Panc1 (cell line): Measurements from ENCODE around the gene CHSY1. TPM values are rescaled to one million over a fixed set of nuclear protein-coding genes. Genes with fewer than 3 reads are reported as not detected.

Experiments used
- ATAC-seq: fragments of 200-7000 bp; cut with Tn5 transposase; 2 replicates; pipeline ENCODE4 v1.9.1; 2020; ENCODE audit warnings: mild to moderate bottlenecking, moderate library complexity
- BruUV-seq: library from RNA; stranded (reverse); fragments of 400-500 nt; replicated peaks from 2 replicates; lab custom pipeline; 2021; lab: Mats Ljungman, UMichigan
- CTCF ChIA-PET: fragments of 300-600 bp; sonication (Branson Sonifier 250); formaldehyde crosslinking; loops from one replicate; lab custom pipeline; 2022; ENCODE audit warnings: antibody characterized with exemption; lab: Charles Lee
- POLR2A ChIA-PET: fragments of 300-600 bp; sonication (Branson Sonifier 250); formaldehyde crosslinking; loops from one replicate; lab custom pipeline; 2022; ENCODE audit warnings: antibody characterized with exemption; lab: Charles Lee
- DNase-seq: peaks from one replicate; pipeline ENCODE4 v3.0.0-alpha.2; 2010; ENCODE audit warnings: low read depth, low spot score
- H3K27ac ChIP-seq: 2 replicates; pipeline ENCODE4 v1.5.1; 2011; ENCODE audit warnings: mild to moderate bottlenecking, low read length, inconsistent platforms
- H3K27me3 ChIP-seq: fragments of 200-500 bp; sonication (Bioruptor generic); 2 replicates; pipeline ENCODE4 v1.6.0; 2014; ENCODE audit warnings: low read length, inconsistent platforms; ENCODE audit not compliant: control insufficient read depth, insufficient read depth
- H3K36me3 ChIP-seq: fragments of 200-500 bp; sonication (Bioruptor generic); 2 replicates; pipeline ENCODE4 v1.5.1; 2014; ENCODE audit warnings: inconsistent platforms, mild to moderate bottlenecking, low read length, moderate library complexity; ENCODE audit not compliant: control insufficient read depth, insufficient read depth
- H3K4me1 ChIP-seq: 2 replicates; pipeline ENCODE4 v1.5.1; 2011; ENCODE audit warnings: inconsistent platforms, mild to moderate bottlenecking, low read length, moderate library complexity; ENCODE audit not compliant: control insufficient read depth, insufficient read depth
- H3K4me3 ChIP-seq, 2 experiments: 2 replicates each; pipeline ENCODE4 v1.5.1; 2011 to 2012; ENCODE audit warnings: low read depth in 2 of 2, low read length in 2 of 2, mild to moderate bottlenecking in 2 of 2, inconsistent platforms in 1 of 2, moderate library complexity in 1 of 2
- H3K9me3 ChIP-seq: fragments of 200-500 bp; sonication (Bioruptor generic); 2 replicates; pipeline ENCODE4 v1.5.1; 2014; ENCODE audit warnings: low read depth, mild to moderate bottlenecking, inconsistent platforms, low read length, moderate library complexity; ENCODE audit not compliant: control insufficient read depth, insufficient read depth
- CTCF ChIP-seq: fragments of 450-650 bp; IDR thresholded peaks from 2 replicates; pipeline ENCODE4 v1.5.1; 2017; ENCODE audit warnings: mild to moderate bottlenecking
- POLR2AphosphoS5 ChIP-seq: IDR thresholded peaks from 2 replicates; pipeline ENCODE4 v1.6.1; 2012; ENCODE audit warnings: mild to moderate bottlenecking, low read depth, low read length, moderate library complexity
- REST ChIP-seq, 2 experiments: IDR thresholded peaks; 2 replicates each; pipeline ENCODE4 v1.6.1; 2011 to 2012; ENCODE audit warnings: low read depth in 2 of 2, control low read depth in 1 of 2, low read length in 1 of 2, mild to moderate bottlenecking in 1 of 2, moderate library complexity in 1 of 2; ENCODE audit not compliant: insufficient read depth in 1 of 2
- SIN3A ChIP-seq: IDR thresholded peaks from 2 replicates; pipeline ENCODE4 v1.6.1; 2012; ENCODE audit warnings: low read depth, mild to moderate bottlenecking, low read length, moderate library complexity, borderline replicate concordance; ENCODE audit not compliant: insufficient read depth
- TCF7L2 ChIP-seq: IDR thresholded peaks from 2 replicates; pipeline ENCODE4 v1.6.1; 2011; ENCODE audit warnings: mild to moderate bottlenecking, low read depth, low read length, inconsistent platforms
- in situ Hi-C: cut with HindIII; loops from 2 replicates; pipeline ENCODE4 v1.10.0; 2016; ENCODE audit warnings: low sequenced_read_pairs, low pct_unique_long_range_greater_than_20kb
- intact Hi-C: fragments of 100-400 bp; cut with micrococcal nuclease; formaldehyde crosslinking; loops from one replicate; pipeline ENCODE4 v1.10.0; 2022; ENCODE audit not compliant: unreplicated experiment
- total RNA-seq: library from RNA; stranded (reverse); gene quantifications from one replicate; pipeline ENCODE4 v1.2.1, GENCODE V29; 2021; ENCODE audit not compliant: unreplicated experiment

The CHSY1 gene
- total RNA-seq, 1 experiment from 2014 or later: 50.8 TPM

- ChIA-PET CTCF (no interaction called here), POLR2A (no interaction called here)
- no peak for DNase-seq
- H3K4me3 ChIP-seq: no peak overlapping the region
- no peak for ATAC-seq
- H3K27me3 ChIP-seq: no peaks in the 10 kb centered on the region
- intact Hi-C loops (no loop called here), in situ Hi-C loops (no loop called here)
- no peak overlapping the region for H3K27ac ChIP-seq
- no TSS peak for BruUV-seq
- peaks cover 4% of the 10 kb centered on the region for H3K4me1 ChIP-seq
- no peaks in the 10 kb centered on the region for H3K36me3 ChIP-seq
- H3K9me3 ChIP-seq: no peaks in the 10 kb centered on the region
- TF ChIP-seq REST (IDR thresholded peaks at IDR 0.05; ENCODE audit: insufficient read depth in 1 of 2, low read depth in 2 of 2, low read length in 1 of 2) (no peak), SIN3A (no peak), POLR2AphosphoS5 (no peak), TCF7L2 (no peak), CTCF (no peak)
Observed at GRCh38 chr15:101156509-101157159, 95.2 kb downstream of the CHSY1 start.

GRCh38 chr15:101156061-101156460 is 95.8 kb downstream of the CHSY1 start:
- Histone ChIP-seq H3K36me3 (no peaks in the 10 kb centered on the region), H3K9me3 (no peaks in the 10 kb centered on the region), H3K27ac (no peak overlapping the region), H3K27me3 (no peaks in the 10 kb centered on the region), H3K4me3 (no peak overlapping the region), H3K4me1 (peaks cover 4% of the 10 kb centered on the region)
- TF ChIP-seq POLR2AphosphoS5 (no peak), CTCF (no peak), SIN3A (no peak), REST (IDR thresholded peaks at IDR 0.05; ENCODE audit: insufficient read depth in 1 of 2, low read depth in 2 of 2, low read length in 1 of 2) (no peak), TCF7L2 (no peak)
- POLR2A ChIA-PET: no interaction called here
- no TSS peak for BruUV-seq
- no peak for DNase-seq
- in situ Hi-C loops: no loop called here
- CTCF ChIA-PET: no interaction called here
- intact Hi-C loops: no loop called here
- ATAC-seq: no peak
